ENCODE measurements around the gene OR6S1. TPM values are rescaled to one million over a fixed set of nuclear protein-coding genes. Genes with fewer than 3 reads are reported as not detected.
A peak's percentile ranks its signal among the peaks of the same experiment; 100 is the strongest.
"Not testable (repeated sequence)": the region's sequence is repeated elsewhere in the genome, so short reads cannot be mapped to it uniquely, and the experiment has no call there.

OR6S1 gene
- total RNA-seq, 2 donors from 2014 or later, result not detected

GRCh38 chr14:20606902-20607242, 34.6 kb downstream of the OR6S1 start:
- no peak for DNase-seq
- ATAC-seq, result no peak
- Mint-ChIP-seq H3K36me3 (ENCODE audit: low read depth) (no peaks in the 10 kb centered on the region), H3K4me1 (peaks cover 5% of the 10 kb centered on the region), H3K27me3 (no peaks in the 10 kb centered on the region), H3K27ac (no peak overlapping the region), H3K4me3 (peak overlapping the region; percentile 52)
- H3K9me3 ChIP-seq (ENCODE audit: control insufficient read depth, low read length, poor library complexity, severe bottlenecking), result no peaks in the 10 kb centered on the region

- Mint-ChIP-seq H3K36me3 (ENCODE audit: low read depth) (no peaks in the 10 kb centered on the region), H3K4me1 (peaks cover 5% of the 10 kb centered on the region), H3K27ac (no peak overlapping the region), H3K27me3 (no peaks in the 10 kb centered on the region), H3K4me3 (no peak overlapping the region)
- ATAC-seq (no peak), DNase-seq (no peak)
- H3K9me3 ChIP-seq (ENCODE audit: control insufficient read depth, low read length, poor library complexity, severe bottlenecking), result no peaks in the 10 kb centered on the region
These were observed 35.1 kb downstream of the OR6S1 start for GRCh38 chr14:20606190-20606901.

DNA sequence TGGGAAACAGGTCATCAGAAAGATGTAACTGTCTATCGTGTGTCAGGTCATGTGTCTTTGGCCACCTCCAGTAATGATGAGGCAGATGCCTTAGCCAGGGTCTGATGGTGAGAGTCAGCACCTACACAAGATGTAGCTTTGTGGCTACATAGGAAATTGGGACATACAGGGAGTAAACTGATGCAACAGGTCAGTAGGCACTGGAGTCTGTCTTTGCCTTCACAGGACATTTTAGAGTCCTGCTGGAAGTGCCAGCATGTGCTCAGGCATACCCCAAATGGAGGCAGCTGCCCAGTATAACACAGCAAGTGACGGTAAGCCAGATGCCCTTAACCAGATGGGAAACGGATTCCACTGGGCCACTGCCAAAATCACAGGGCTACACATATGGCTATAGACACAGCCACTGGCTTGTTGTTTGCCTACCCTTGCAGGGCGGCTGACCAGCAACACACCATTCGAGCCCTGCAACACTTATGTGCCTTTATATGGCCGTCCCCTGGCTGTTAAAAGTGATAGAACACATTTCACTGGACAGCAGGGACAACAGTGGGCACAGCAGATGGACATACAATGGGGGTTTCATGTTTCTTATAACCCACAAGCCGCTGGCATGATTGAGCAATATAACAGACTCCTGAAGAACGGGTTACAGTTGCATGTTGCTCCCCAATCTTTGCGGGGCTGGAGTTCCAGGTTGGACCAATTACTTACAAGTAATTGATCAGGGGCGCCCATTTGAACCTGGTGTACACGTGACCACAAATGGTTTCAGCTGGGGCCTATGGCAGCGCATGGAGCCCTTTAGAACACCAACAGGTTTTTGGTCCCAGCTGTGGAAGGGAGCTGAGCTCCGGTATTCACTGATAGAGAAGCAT, 37.4 kb downstream of the OR6S1 start:
- no peaks in the 10 kb centered on the region for H3K9me3 ChIP-seq (ENCODE audit: control insufficient read depth, low read length, poor library complexity, severe bottlenecking)
- Mint-ChIP-seq H3K27ac (no peak overlapping the region), H3K36me3 (ENCODE audit: low read depth) (no peaks in the 10 kb centered on the region)

DNA sequence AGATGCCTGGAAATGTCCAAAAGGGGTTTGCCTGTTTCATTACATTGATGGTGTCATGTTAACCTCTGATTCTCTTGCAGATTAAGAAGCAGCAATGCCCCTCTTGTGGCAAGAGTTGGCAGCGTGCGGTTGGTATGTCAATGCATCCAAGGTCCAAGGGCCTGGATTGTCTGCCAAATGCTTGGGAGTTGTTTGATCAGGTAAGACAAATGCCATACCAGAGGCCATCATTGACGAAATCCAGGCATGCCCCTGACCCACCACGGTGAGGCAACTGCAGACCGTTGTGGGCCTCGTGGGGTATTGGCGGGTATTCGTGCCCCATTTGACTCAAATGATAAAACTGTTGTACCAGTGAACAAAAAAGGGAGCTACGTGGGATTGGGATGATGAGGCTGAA, 38.9 kb downstream of the OR6S1 start:
- Mint-ChIP-seq H3K27ac (no peak overlapping the region), H3K4me1 (peaks cover 2% of the 10 kb centered on the region), H3K36me3 (ENCODE audit: low read depth) (no peaks in the 10 kb centered on the region), H3K4me3 (no peak overlapping the region), H3K27me3 (peaks cover 6% of the 10 kb centered on the region)
- ATAC-seq (no peak), DNase-seq (no peak)
- H3K9me3 ChIP-seq (ENCODE audit: control insufficient read depth, low read length, poor library complexity, severe bottlenecking), result no peaks in the 10 kb centered on the region

More for the DNA sequence above, 37.4 kb downstream of the OR6S1 start:
- peaks cover 5% of the 10 kb centered on the region for H3K4me1 Mint-ChIP-seq
- no peak for ATAC-seq
- no peak for DNase-seq
- peaks cover 6% of the 10 kb centered on the region for H3K27me3 Mint-ChIP-seq
- no peak overlapping the region for H3K4me3 Mint-ChIP-seq

DNA sequence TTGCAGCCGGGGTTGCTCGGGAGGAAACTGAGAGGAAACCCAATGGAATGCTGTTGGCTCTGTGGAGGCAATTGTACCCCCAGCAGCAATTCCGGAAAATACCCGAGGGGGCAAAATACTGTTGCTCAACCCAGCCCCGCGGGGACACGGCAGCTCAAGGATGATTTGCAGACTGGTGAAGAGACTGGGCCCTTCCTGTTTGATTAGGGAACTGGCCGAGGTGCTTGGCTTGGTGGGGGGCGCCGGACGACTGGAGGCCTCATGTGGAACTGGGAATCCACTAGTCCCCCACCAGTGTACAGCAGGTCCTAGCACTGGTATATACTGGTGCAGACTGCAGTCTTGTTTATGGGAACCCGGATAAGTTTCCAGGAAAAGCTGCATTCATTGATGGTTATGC, 40.0 kb downstream of the OR6S1 start:
- no peaks in the 10 kb centered on the region for H3K36me3 Mint-ChIP-seq (ENCODE audit: low read depth)
- H3K4me3 Mint-ChIP-seq, result no peak overlapping the region
- H3K9me3 ChIP-seq (ENCODE audit: control insufficient read depth, low read length, poor library complexity, severe bottlenecking), result no peaks in the 10 kb centered on the region
- DNase-seq (no peak), ATAC-seq (no peak)
- peaks cover 16% of the 10 kb centered on the region for H3K27me3 Mint-ChIP-seq
- H3K4me1 Mint-ChIP-seq, result no peaks in the 10 kb centered on the region
- H3K27ac Mint-ChIP-seq, result no peak overlapping the region

DNA sequence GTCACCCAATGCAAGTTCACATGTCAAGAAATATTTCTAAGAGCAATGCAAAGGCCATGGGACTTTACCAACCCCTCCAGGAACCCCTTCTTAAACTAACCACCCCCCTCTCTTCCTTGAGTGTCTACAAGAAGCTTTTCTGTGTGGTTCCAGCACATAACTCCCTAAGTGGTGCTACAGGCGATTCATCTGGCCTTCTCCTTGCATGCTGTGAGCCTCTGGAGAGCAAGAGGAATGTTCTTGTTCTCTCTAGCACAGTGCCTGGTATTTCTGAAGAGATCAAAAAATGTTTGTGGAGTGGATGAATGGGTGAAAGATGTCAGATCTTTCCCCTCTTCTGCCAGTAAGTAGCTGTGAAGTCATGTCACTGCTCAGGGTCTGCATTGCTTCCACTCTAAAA, 44.4 kb downstream of the OR6S1 start:
- Mint-ChIP-seq H3K36me3 (ENCODE audit: low read depth) (no peaks in the 10 kb centered on the region), H3K4me1 (peaks cover 5% of the 10 kb centered on the region), H3K4me3 (no peak overlapping the region), H3K27ac (no peak overlapping the region), H3K27me3 (peaks cover 16% of the 10 kb centered on the region)
- DNase-seq (no peak), ATAC-seq (no peak)
- no peaks in the 10 kb centered on the region for H3K9me3 ChIP-seq (ENCODE audit: control insufficient read depth, low read length, poor library complexity, severe bottlenecking)

GRCh38 chr14:20595726-20596125, 45.8 kb downstream of the OR6S1 start:
- H3K36me3 Mint-ChIP-seq (ENCODE audit: low read depth); DNase-seq; H3K4me1 Mint-ChIP-seq; H3K27ac Mint-ChIP-seq; H3K4me3 Mint-ChIP-seq; H3K9me3 ChIP-seq (ENCODE audit: control insufficient read depth, low read length, poor library complexity, severe bottlenecking); ATAC-seq: not testable (repeated sequence)
- H3K27me3 Mint-ChIP-seq, result peaks cover 29% of the 10 kb centered on the region

DNA sequence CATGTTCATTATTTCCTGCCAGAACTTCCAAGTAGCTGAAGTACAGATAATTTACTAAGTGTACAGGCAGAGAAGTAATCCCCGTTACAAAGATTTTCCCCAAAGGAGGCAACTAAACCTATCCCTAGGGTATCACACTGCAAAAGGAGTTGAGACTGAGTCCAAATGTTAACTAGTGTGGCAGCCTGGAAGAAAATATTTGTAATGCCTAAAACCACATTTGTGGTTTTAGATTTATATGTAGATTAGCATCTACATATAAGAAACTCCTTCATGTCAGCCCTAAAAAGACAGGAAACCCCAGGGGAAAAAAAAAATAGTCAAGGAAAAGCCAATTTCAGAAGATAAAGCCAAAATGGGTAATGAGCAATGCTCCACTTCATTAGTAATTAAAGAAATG, 48.9 kb downstream of the OR6S1 start:
- peaks cover 26% of the 10 kb centered on the region for H3K27me3 Mint-ChIP-seq
- H3K27ac Mint-ChIP-seq, result no peak overlapping the region
- no peaks in the 10 kb centered on the region for H3K9me3 ChIP-seq (ENCODE audit: control insufficient read depth, low read length, poor library complexity, severe bottlenecking)
- H3K4me3 Mint-ChIP-seq, result no peak overlapping the region
- H3K36me3 Mint-ChIP-seq (ENCODE audit: low read depth), result no peaks in the 10 kb centered on the region
- DNase-seq, result no peak
- peaks cover 5% of the 10 kb centered on the region for H3K4me1 Mint-ChIP-seq
- ATAC-seq, result no peak

- ATAC-seq (no peak), DNase-seq (no peak)
- H3K27me3 Mint-ChIP-seq, result peaks cover 16% of the 10 kb centered on the region
- H3K4me1 Mint-ChIP-seq, result peaks cover 5% of the 10 kb centered on the region
- no peaks in the 10 kb centered on the region for H3K9me3 ChIP-seq (ENCODE audit: control insufficient read depth, low read length, poor library complexity, severe bottlenecking)
- H3K4me3 Mint-ChIP-seq, result no peak within 1 kb of the TSS
- H3K36me3 Mint-ChIP-seq (ENCODE audit: low read depth), result no peaks in the 10 kb centered on the region
- H3K27ac Mint-ChIP-seq, result peak within 1 kb of the TSS; percentile 72
These were observed 50.3 kb downstream of the OR6S1 start, which contains the start of gene RNASE12 for GRCh38 chr14:20591235-20591634. TSS of gene RNASE12 (minus strand) at chr14:20591376. CDS start at chr14:20590723, 653 bp downstream.

Other genes starting within 250 kb of the OR6S1 start
- 10 to 100 TPM; 36.9 to 43.9 TPM for gene TEP1, start 228.2 kb downstream of the OR6S1 start, total RNA-seq
- gene KLHL33, start 205.5 kb downstream of the OR6S1 start, total RNA-seq, result under 1 TPM; 0.39 to 0.47 TPM
- 10 to 100 TPM; 48.9 to 55.3 TPM for gene OSGEP, start 186.9 kb downstream of the OR6S1 start, total RNA-seq
- gene APEX1, start 186.5 kb downstream of the OR6S1 start, total RNA-seq, result 100 to 1,000 TPM in 1 of 2 donors, 10 to 100 TPM in 1; 89.6 to 113 TPM
- gene PIP4P1, start 180.3 kb downstream of the OR6S1 start, total RNA-seq, result 10 to 100 TPM; 58.5 to 58.9 TPM
- gene PNP, start 172.3 kb downstream of the OR6S1 start, total RNA-seq, result 100 to 1,000 TPM in 1 of 2 donors, 10 to 100 TPM in 1; 79.8 to 127 TPM
- gene RNASE10, start 136.2 kb downstream of the OR6S1 start, total RNA-seq, result under 1 TPM; 0.47 TPM
- gene RNASE9, start 80.6 kb downstream of the OR6S1 start, total RNA-seq, result not detected
- gene RNASE11, start 53.7 kb downstream of the OR6S1 start, total RNA-seq, result not detected
- gene RNASE12, start 50.3 kb downstream of the OR6S1 start, total RNA-seq, result not detected
- under 1 TPM in 1 of 2 donors, not detected in 1; 0.63 TPM for gene RNASE4, start 42.9 kb upstream of the OR6S1 start, total RNA-seq
- under 1 TPM in 1 of 2 donors, not detected in 1; 0.40 TPM for gene ANG, start 47.1 kb upstream of the OR6S1 start, total RNA-seq
- not detected for gene EDDM3A, start 104.2 kb upstream of the OR6S1 start, total RNA-seq
- gene EDDM3B, start 126.7 kb upstream of the OR6S1 start, total RNA-seq, result not detected
- gene RNASE6, start 139.6 kb upstream of the OR6S1 start, total RNA-seq, result 1 to 10 TPM; 2.9 to 4.1 TPM
- gene RNASE1, start 161.2 kb upstream of the OR6S1 start, total RNA-seq, result not detected
- gene RNASE3, start 249.7 kb upstream of the OR6S1 start, total RNA-seq, result not detected

Data from T-helper 17 cell (primary cell).